HepG2 (cell line): ENCODE measurements around the gene RABGGTA. TPM values are rescaled to one million over a fixed set of nuclear protein-coding genes. Genes with fewer than 3 reads are reported as not detected.
A peak's percentile ranks its signal among the peaks of the same experiment; 100 is the strongest.

Experiments
- E2F5 ChIP-seq: sonication (generic); formaldehyde crosslinking; conservative IDR thresholded peaks from 2 replicates; pipeline ENCODE4 v1.4.0; 2020; ENCODE audit warnings: missing genetic modification reagents
- EED ChIP-seq: sonication (generic); formaldehyde crosslinking; IDR thresholded peaks from 2 replicates; pipeline ENCODE4 v1.5.0; 2020; ENCODE audit warnings: mild to moderate bottlenecking, missing genetic modification reagents
- FOXO1 ChIP-seq: sonication (generic); formaldehyde crosslinking; IDR thresholded peaks from 2 replicates; pipeline ENCODE4 v1.4.0; 2020; ENCODE audit warnings: missing genetic modification reagents
- FOXP4 ChIP-seq: sonication (generic); formaldehyde crosslinking; IDR thresholded peaks from 2 replicates; pipeline ENCODE4 v1.4.0; 2020; ENCODE audit warnings: missing genetic modification reagents
- HHEX ChIP-seq: IDR thresholded peaks from 2 replicates; pipeline ENCODE4 v1.6.1; 2016; ENCODE audit warnings: control low read depth
- IRX3 ChIP-seq: sonication (generic); formaldehyde crosslinking; IDR thresholded peaks from 2 replicates; pipeline ENCODE4 v1.8.1; 2023; ENCODE audit warnings: mild to moderate bottlenecking, low read depth, missing genetic modification reagents, borderline replicate concordance
- NFE2L1 ChIP-seq: sonication (generic); formaldehyde crosslinking; IDR thresholded peaks from 2 replicates; pipeline ENCODE4 v1.4.0; 2020; ENCODE audit warnings: missing genetic modification reagents, mild to moderate bottlenecking, borderline replicate concordance
- NR2F1 ChIP-seq, 2 experiments: fragments of 450-650 bp in 1 of 2; formaldehyde crosslinking in 1 of 2; IDR thresholded peaks; 2 replicates each; pipeline versions ENCODE4 v1.5.0 to v1.6.1; 2016 to 2020; ENCODE audit warnings: mild to moderate bottlenecking in 1 of 2, missing compliant biosample characterization in 1 of 2, missing genetic modification reagents in 1 of 2, moderate library complexity in 1 of 2
- NR2F6 ChIP-seq, 2 experiments: IDR thresholded peaks; 2 replicates each; pipeline ENCODE4 v1.6.1; 2016; ENCODE audit warnings: antibody characterized with exemption in 1 of 2, mild to moderate bottlenecking in 1 of 2
- POGZ ChIP-seq: sonication (generic); formaldehyde crosslinking; IDR thresholded peaks from 2 replicates; pipeline ENCODE4 v1.4.0; 2020; ENCODE audit warnings: mild to moderate bottlenecking, missing genetic modification reagents
- SP4 ChIP-seq: sonication (generic); formaldehyde crosslinking; IDR thresholded peaks from 2 replicates; pipeline ENCODE4 v1.8.1; 2023; ENCODE audit warnings: mild to moderate bottlenecking, missing genetic modification reagents
- THRA ChIP-seq: sonication (generic); formaldehyde crosslinking; IDR thresholded peaks from 2 replicates; pipeline ENCODE4 v1.4.0; 2020; ENCODE audit warnings: missing genetic modification reagents, borderline replicate concordance
- ZBTB2 ChIP-seq: sonication (generic); formaldehyde crosslinking; IDR thresholded peaks from 2 replicates; pipeline ENCODE4 v1.8.0; 2022; ENCODE audit warnings: low read depth, missing genetic modification reagents
- ZNF160 ChIP-seq: sonication (generic); formaldehyde crosslinking; IDR thresholded peaks from 2 replicates; pipeline ENCODE4 v1.8.0; 2022; ENCODE audit warnings: mild to moderate bottlenecking, inconsistent platforms, missing genetic modification reagents
- ZNF496 ChIP-seq: sonication (generic); formaldehyde crosslinking; IDR thresholded peaks from 2 replicates; pipeline ENCODE4 v1.8.1; 2023; ENCODE audit warnings: mild to moderate bottlenecking, moderate library complexity, missing genetic modification reagents; ENCODE audit not compliant: insufficient replicate concordance
- ZNF609 ChIP-seq: sonication (generic); formaldehyde crosslinking; IDR thresholded peaks from 2 replicates; pipeline ENCODE4 v1.4.0; 2020; ENCODE audit warnings: mild to moderate bottlenecking, missing genetic modification reagents, borderline replicate concordance
- ZNF629 ChIP-seq: sonication (generic); formaldehyde crosslinking; conservative IDR thresholded peaks from 2 replicates; pipeline ENCODE4 v1.5.0; 2020; ENCODE audit warnings: missing genetic modification reagents
- polyA plus RNA-seq, 8 experiments: library from polyadenylated mRNA; depleted of rRNA in 3 of 8; stranded (reverse) in 7 of 8; unstranded in 1 of 8; fragments of >200 nt; fragmentation: Illumina TruSeq in 4 of 8; extraction: Trizol in 4 of 8; gene quantifications; 2 replicates each; pipeline versions ENCODE4 v1.2.1 to v1.2.3, GENCODE V29; 2011 to 2016; ENCODE audit warnings: low read depth in 4 of 8, missing spikeins in 1 of 8, mixed read lengths in 1 of 8; ENCODE audit not compliant: insufficient read depth in 1 of 8
- total RNA-seq, 5 experiments: library from RNA; depleted of rRNA; stranded (reverse); fragments of >200 nt; fragmentation: Illumina TruSeq; extraction: Trizol; gene quantifications; 2 replicates each; pipeline ENCODE4 v1.2.3, GENCODE V29; 2016; ENCODE audit warnings: low read depth in 1 of 5

RABGGTA gene
- total and polyA plus RNA-seq, 2 of the 13 experiments (the other 11 are each of a cell fraction or from before 2014, with no cell fraction given): 57.9 to 90.8 TPM

- TF ChIP-seq ZNF609 (CRISPR knock-in tag) (peak; percentile 91), EED (CRISPR knock-in tag) (peak; percentile 68; the same call in 1 of the 2 replicates), FOXO1 (peak; percentile 63; the same call in 1 of the 2 replicates), NR2F6 (IDR thresholded peaks at IDR 0.05) (peak; percentile 88), NR2F6 (CRISPR knock-in tag; IDR thresholded peaks at IDR 0.05) (peak; percentile 77), ZNF160 (CRISPR knock-in tag) (peak; percentile 52; the same call in 1 of the 2 replicates), THRA (CRISPR knock-in tag) (peak; percentile 58; the same call in 1 of the 2 replicates), ZNF629 (CRISPR knock-in tag) (peak; percentile 22; the same call in 1 of the 2 replicates), IRX3 (peak; percentile 22; the same call in 1 of the 2 replicates), FOXP4 (peak; percentile 65; the same call in 1 of the 2 replicates), NR2F1 (CRISPR knock-in tag; IDR thresholded peaks at IDR 0.05) (peak in 1 of 2 experiments; percentile 80; a peak in 1 of 4 replicates), ZBTB2 (CRISPR knock-in tag) (no peak), SP4 (CRISPR knock-in tag) (0 out of 2 replicates have a peak, but pooled peaks have one; percentile 13), POGZ (peak; percentile 64; the same call in 1 of the 2 replicates), NFE2L1 (CRISPR knock-in tag) (0 out of 2 replicates have a peak, but pooled peaks have one; percentile 49), ZNF496 (CRISPR knock-in tag) (no peak), E2F5 (CRISPR knock-in tag) (no peak), HHEX (CRISPR knock-in tag) (peak; percentile 91)
Measured at GRCh38 chr14:24255931-24256711, 15.3 kb downstream of the RABGGTA start (continued).
